ENCODE measurements around the gene COX8A.

Gene COX8A

GRCh38 chr11:63937713-63938478, 36.5 kb upstream of the COX8A start:
- DNase-seq (ENCODE audit: low spot score) (no peak), ATAC-seq (ENCODE audit: low read depth) (peak; percentile 33)
- peaks cover 4% of the 10 kb centered on the region for H3K4me1 ChIP-seq (ENCODE audit: insufficient read depth, poor library complexity, severe bottlenecking)
- H3K9me3 ChIP-seq (ENCODE audit: severe bottlenecking) = no peaks in the 10 kb centered on the region
- H3K36me3 ChIP-seq (ENCODE audit: low read depth) = 0 out of 2 replicates have a peak, but pooled peaks cover 2% of the 10 kb centered on the region
- peak overlapping the region; percentile 70 for H3K27ac ChIP-seq (ENCODE audit: poor library complexity, severe bottlenecking)
- peak overlapping the region; percentile 59 for H3K4me3 ChIP-seq (ENCODE audit: severe bottlenecking)
- H3K27me3 ChIP-seq (ENCODE audit: insufficient read depth, poor library complexity, severe bottlenecking) = no peaks in the 10 kb centered on the region
- TF ChIP-seq CTCF (IDR thresholded peaks at IDR 0.05; ENCODE audit: poor library complexity, severe bottlenecking) = no peak

- peak within 1 kb of the TSS; percentile 59 for H3K4me3 ChIP-seq (ENCODE audit: severe bottlenecking)
- H3K27me3 ChIP-seq (ENCODE audit: insufficient read depth, poor library complexity, severe bottlenecking) = no peaks in the 10 kb centered on the region
- ATAC-seq (ENCODE audit: low read depth) (peak; percentile 95), DNase-seq (ENCODE audit: low spot score) (peak; percentile 96)
- H3K9me3 ChIP-seq (ENCODE audit: severe bottlenecking) = no peaks in the 10 kb centered on the region
- peaks cover 4% of the 10 kb centered on the region for H3K4me1 ChIP-seq (ENCODE audit: insufficient read depth, poor library complexity, severe bottlenecking)
- peak within 1 kb of the TSS; percentile 70 for H3K27ac ChIP-seq (ENCODE audit: poor library complexity, severe bottlenecking)
- peak; percentile 4 for TF ChIP-seq CTCF (IDR thresholded peaks at IDR 0.05; ENCODE audit: poor library complexity, severe bottlenecking)
- H3K36me3 ChIP-seq (ENCODE audit: low read depth) = 0 out of 2 replicates have a peak, but pooled peaks cover 2% of the 10 kb centered on the region
Observed at GRCh38 chr11:63938479-63939396, 35.7 kb upstream of the COX8A start, which contains the start of gene NAA40. Gene NAA40 (plus strand): TSS chr11:63939002. CDS start chr11:63939097, 95 bp downstream.

GRCh38 chr11:63939397-63939891, 35.0 kb upstream of the COX8A start:
- TF ChIP-seq CTCF (IDR thresholded peaks at IDR 0.05; ENCODE audit: poor library complexity, severe bottlenecking) = no peak
- H3K36me3 ChIP-seq (ENCODE audit: low read depth) = 0 out of 2 replicates have a peak, but pooled peaks cover 2% of the 10 kb centered on the region
- peak overlapping the region; percentile 59 for H3K4me3 ChIP-seq (ENCODE audit: severe bottlenecking)
- peak overlapping the region; percentile 70 for H3K27ac ChIP-seq (ENCODE audit: poor library complexity, severe bottlenecking)
- H3K9me3 ChIP-seq (ENCODE audit: severe bottlenecking) = no peaks in the 10 kb centered on the region
- H3K27me3 ChIP-seq (ENCODE audit: insufficient read depth, poor library complexity, severe bottlenecking) = no peaks in the 10 kb centered on the region
- ATAC-seq (ENCODE audit: low read depth) (no peak), DNase-seq (ENCODE audit: low spot score) (no peak)
- H3K4me1 ChIP-seq (ENCODE audit: insufficient read depth, poor library complexity, severe bottlenecking) = peaks cover 4% of the 10 kb centered on the region

- Histone ChIP-seq H3K27me3 (ENCODE audit: insufficient read depth, poor library complexity, severe bottlenecking) (no peaks in the 10 kb centered on the region), H3K4me1 (ENCODE audit: insufficient read depth, poor library complexity, severe bottlenecking) (peaks cover 4% of the 10 kb centered on the region), H3K27ac (ENCODE audit: poor library complexity, severe bottlenecking) (no peak overlapping the region), H3K9me3 (ENCODE audit: severe bottlenecking) (no peaks in the 10 kb centered on the region), H3K4me3 (ENCODE audit: severe bottlenecking) (no peak overlapping the region), H3K36me3 (ENCODE audit: low read depth) (0 out of 2 replicates have a peak, but pooled peaks cover 2% of the 10 kb centered on the region)
- no peak for ATAC-seq (ENCODE audit: low read depth)
- TF ChIP-seq CTCF (IDR thresholded peaks at IDR 0.05; ENCODE audit: poor library complexity, severe bottlenecking) = no peak
- DNase-seq (ENCODE audit: low spot score) = no peak
Observed at GRCh38 chr11:63940786-63941185, 33.6 kb upstream of the COX8A start.

Measured in RWPE2 (cell line).